ENCODE measurements around the gene JAKMIP1. TPM values are rescaled to one million over a fixed set of nuclear protein-coding genes. Genes with fewer than 3 reads are reported as not detected.

The JAKMIP1 gene
- total RNA-seq, 3 donors from 2014 or later: 0.66 to 0.88 (median 0.80) TPM

DNA sequence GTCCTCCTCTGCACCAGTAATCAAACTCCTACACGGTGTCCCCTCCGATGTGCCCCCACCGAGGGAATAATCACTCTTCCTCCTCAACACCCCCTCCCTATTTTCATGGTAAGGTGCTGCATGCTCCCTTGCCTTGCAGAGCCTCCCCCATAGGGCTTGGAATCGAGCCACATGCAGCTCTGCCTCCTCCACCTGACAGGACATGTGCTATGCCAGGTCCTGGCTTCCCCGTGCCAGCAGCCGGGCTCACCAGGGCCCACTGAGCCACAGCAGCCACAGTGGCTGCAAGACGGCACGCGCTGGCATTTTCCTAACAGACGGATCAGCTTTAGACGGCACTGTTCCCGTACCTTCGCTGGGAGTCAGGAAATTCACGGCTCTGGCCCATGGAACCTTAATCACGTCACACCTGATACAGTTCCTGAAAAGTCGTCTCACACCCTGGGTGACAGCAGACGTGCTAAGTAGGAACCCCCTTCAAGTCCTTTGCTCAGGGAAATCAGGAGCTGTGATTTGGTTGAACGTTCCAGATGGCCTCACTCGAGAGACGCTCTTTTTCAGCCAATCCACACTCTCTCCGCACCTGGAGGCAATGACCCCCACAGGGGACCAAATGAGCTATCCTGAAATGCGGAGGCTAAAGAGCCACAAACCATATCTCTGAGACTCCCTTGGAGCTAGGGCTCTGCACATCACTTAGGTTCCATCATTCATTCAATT, 63.2 kb downstream of the JAKMIP1 start:
- no peaks in the 10 kb centered on the region for H3K27me3 ChIP-seq
- H3K9me3 ChIP-seq: no peaks in the 10 kb centered on the region
- H3K4me1 ChIP-seq: no peaks in the 10 kb centered on the region
- H3K4me3 ChIP-seq: no peak overlapping the region
- H3K36me3 ChIP-seq: no peaks in the 10 kb centered on the region
- intact Hi-C loops (cut with DNase I; ENCODE audit: low total_unique reads): no loop called here
- no peak for DNase-seq (ENCODE audit: low spot score in 2 of 2)
- TF ChIP-seq POLR2A (IDR thresholded peaks at IDR 0.05) (no peak), POLR2AphosphoS5 (IDR thresholded peaks at IDR 0.05) (no peak), CTCF (IDR thresholded peaks at IDR 0.05) (no peak)
- no peak overlapping the region for H3K27ac ChIP-seq

DNA sequence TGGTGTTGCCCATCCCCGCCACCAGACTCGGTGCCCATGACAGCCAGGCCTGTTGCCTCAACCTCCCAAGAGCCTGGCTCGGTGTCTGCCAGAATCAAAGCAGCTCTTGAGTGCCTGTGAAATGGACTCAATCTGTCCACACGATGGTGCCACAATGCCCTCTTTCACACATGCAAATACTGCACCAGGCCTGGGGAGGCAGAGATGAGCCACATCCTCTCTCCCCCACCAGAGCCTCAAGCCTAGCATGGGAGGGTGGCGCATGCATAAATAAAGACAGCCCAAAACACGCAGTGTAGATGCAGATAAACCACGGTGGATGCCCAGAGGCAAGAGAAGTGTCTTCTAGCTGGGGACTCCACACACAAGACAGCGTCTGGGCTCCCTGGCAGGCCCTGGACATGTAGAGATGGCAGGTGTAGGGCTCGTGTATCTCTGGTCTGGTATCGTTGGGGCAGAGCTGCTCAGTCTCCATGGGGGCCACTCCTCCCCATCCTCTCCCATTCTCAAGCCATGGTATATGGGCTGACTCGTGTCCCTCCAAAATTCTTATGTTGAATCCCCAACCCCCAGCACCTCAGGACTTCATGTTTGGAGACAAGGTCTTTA, 65.6 kb downstream of the JAKMIP1 start:
- intact Hi-C loops (cut with DNase I; ENCODE audit: low total_unique reads): no loop called here
- no peak for TF ChIP-seq POLR2A (IDR thresholded peaks at IDR 0.05)
- no peak for TF ChIP-seq POLR2AphosphoS5 (IDR thresholded peaks at IDR 0.05)
- TF ChIP-seq CTCF (IDR thresholded peaks at IDR 0.05): no peak
- Histone ChIP-seq H3K9me3 (no peaks in the 10 kb centered on the region), H3K27ac (no peak overlapping the region), H3K36me3 (no peaks in the 10 kb centered on the region), H3K27me3 (no peaks in the 10 kb centered on the region), H3K4me1 (no peaks in the 10 kb centered on the region), H3K4me3 (no peak overlapping the region)
- DNase-seq (ENCODE audit: low spot score in 2 of 2): no peak

DNA sequence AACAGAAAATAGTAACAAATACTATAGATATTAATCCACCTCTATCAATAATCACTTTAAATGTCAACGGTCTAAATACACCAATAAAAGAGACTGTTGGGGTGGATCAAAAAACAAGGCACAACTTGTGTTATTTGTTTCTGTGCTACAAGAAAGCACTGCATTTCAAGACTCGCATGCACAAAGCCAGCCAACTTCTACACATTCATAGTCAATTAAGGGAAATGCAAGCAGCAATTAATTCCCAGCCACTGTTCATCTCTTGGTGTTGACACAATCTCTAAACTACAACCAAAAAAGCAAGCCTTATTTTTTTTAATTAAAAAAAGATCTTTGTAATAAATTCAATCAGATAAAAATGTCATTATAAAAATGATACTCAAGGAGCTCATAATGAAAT, 67.6 kb downstream of the JAKMIP1 start:
- intact Hi-C loops (cut with DNase I; ENCODE audit: low total_unique reads): no loop called here
- no peaks in the 10 kb centered on the region for H3K9me3 ChIP-seq
- H3K36me3 ChIP-seq: no peaks in the 10 kb centered on the region
- DNase-seq (ENCODE audit: low spot score in 2 of 2): no peak
- H3K4me1 ChIP-seq: no peaks in the 10 kb centered on the region
- no peak overlapping the region for H3K27ac ChIP-seq
- H3K27me3 ChIP-seq: no peaks in the 10 kb centered on the region
- TF ChIP-seq CTCF (IDR thresholded peaks at IDR 0.05) (no peak), POLR2A (IDR thresholded peaks at IDR 0.05) (no peak), POLR2AphosphoS5 (IDR thresholded peaks at IDR 0.05) (no peak)
- H3K4me3 ChIP-seq: no peak overlapping the region

DNA sequence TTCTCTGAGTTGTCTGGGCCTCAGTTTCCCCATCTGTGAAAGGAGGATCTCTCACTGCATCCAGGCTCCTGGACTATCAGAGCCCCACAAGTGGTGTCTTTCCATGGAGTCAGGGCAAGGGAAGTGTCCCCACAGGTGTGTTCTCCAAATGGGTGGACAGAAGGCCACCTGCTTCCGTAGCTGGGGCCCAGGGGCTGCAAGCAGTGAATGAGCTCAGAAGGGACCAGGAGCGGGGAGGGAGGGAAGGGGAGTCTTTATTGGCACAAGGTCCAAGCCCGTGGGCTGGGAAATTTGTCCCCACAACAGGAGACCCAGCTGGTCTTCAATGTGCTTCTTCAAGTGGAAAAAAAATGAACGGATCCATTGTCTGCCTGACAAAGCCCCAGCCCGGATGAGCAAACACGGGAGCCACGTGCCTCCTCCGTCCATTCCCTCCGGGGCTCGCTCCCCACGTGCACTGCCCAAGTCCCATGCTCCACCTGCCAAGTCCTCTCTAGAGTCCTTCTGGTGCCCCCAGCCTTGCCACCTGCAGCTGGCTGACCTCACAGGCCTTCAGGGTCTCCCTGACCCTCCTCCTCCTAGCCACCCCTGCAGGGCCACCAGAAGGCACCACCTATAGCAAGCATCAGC, 72.0 kb downstream of the JAKMIP1 start:
- Histone ChIP-seq H3K36me3 (no peaks in the 10 kb centered on the region), H3K27ac (no peak overlapping the region), H3K27me3 (peaks cover 0 to 4% of the 10 kb centered on the region in 2 donors), H3K9me3 (no peaks in the 10 kb centered on the region), H3K4me3 (no peak overlapping the region), H3K4me1 (no peaks in the 10 kb centered on the region)
- intact Hi-C loops (cut with DNase I; ENCODE audit: low total_unique reads): no loop called here
- no peak for DNase-seq (ENCODE audit: low spot score in 2 of 2)
- TF ChIP-seq POLR2AphosphoS5 (IDR thresholded peaks at IDR 0.05) (no peak), POLR2A (IDR thresholded peaks at IDR 0.05) (no peak), CTCF (IDR thresholded peaks at IDR 0.05) (no peak)

All from breast epithelium (tissue), 4 donors.